Liver (tissue), 9 donors: ENCODE results near the gene EXO1. TPM values are rescaled to one million over a fixed set of nuclear protein-coding genes. Genes with fewer than 3 reads are reported as not detected.
"Not testable (repeated sequence)": the region's sequence is repeated elsewhere in the genome, so short reads cannot be mapped to it uniquely, and the experiment has no call there.

ENCODE experiments used
- DNase-seq: peaks from one replicate; pipeline ENCODE4 v3.0.0-alpha.2; 2017; ENCODE audit warnings: low spot score
- H3K27ac ChIP-seq, 2 donors: one replicate each; pipeline ENCODE4 v1.7.0; 2013; ENCODE audit warnings: inconsistent platforms in 2 of 2, low read length in 2 of 2, control low read depth in 1 of 2, low read depth in 1 of 2, mild to moderate bottlenecking in 1 of 2
- H3K27me3 ChIP-seq, 4 donors: one replicate each; pipeline versions ENCODE4 v1.6.1 to v1.7.0; 2013; ENCODE audit warnings: low read length in 3 of 4, inconsistent platforms in 1 of 4, mild to moderate bottlenecking in 1 of 4, moderate library complexity in 1 of 4; ENCODE audit not compliant: control insufficient read depth in 4 of 4, insufficient read depth in 4 of 4
- H3K36me3 ChIP-seq, 4 donors: one replicate each; pipeline versions ENCODE4 v1.6.1 to v1.7.0; 2013; ENCODE audit warnings: low read length in 3 of 4, mild to moderate bottlenecking in 3 of 4, low read depth in 1 of 4, moderate library complexity in 1 of 4; ENCODE audit not compliant: control insufficient read depth in 4 of 4, insufficient read depth in 3 of 4
- H3K4me1 ChIP-seq, 4 donors: one replicate each; pipeline versions ENCODE4 v1.6.1 to v1.7.0; 2013; ENCODE audit warnings: low read length in 3 of 4, mild to moderate bottlenecking in 3 of 4, moderate library complexity in 1 of 4; ENCODE audit not compliant: control insufficient read depth in 4 of 4, insufficient read depth in 4 of 4
- H3K4me3 ChIP-seq, 3 donors: one replicate each; pipeline versions ENCODE4 v1.6.1 to v1.7.0; 2013; ENCODE audit warnings: low read length in 3 of 3, control low read depth in 1 of 3, low read depth in 1 of 3, mild to moderate bottlenecking in 1 of 3
- H3K9ac ChIP-seq, 2 donors: one replicate each; pipeline ENCODE4 v1.7.0; 2013; ENCODE audit warnings: low read length in 2 of 2, mild to moderate bottlenecking in 2 of 2, moderate library complexity in 2 of 2, control low read depth in 1 of 2, low read depth in 1 of 2
- H3K9me3 ChIP-seq, 4 donors: one replicate each; pipeline versions ENCODE4 v1.6.1 to v1.7.0; 2013; ENCODE audit warnings: low read length in 3 of 4; ENCODE audit not compliant: control insufficient read depth in 4 of 4
- ATF3 ChIP-seq: IDR thresholded peaks from 2 replicates; pipeline ENCODE4 v1.6.1; 2016; ENCODE audit warnings: antibody characterized with exemption
- CTCF ChIP-seq: fragments of 150-350 bp; IDR thresholded peaks from 2 replicates; pipeline ENCODE4 v1.5.1; 2017; ENCODE audit warnings: improper control_type of control experiment, low read depth, low read length; ENCODE audit not compliant: missing input control
- EGR1 ChIP-seq, 2 donors: IDR thresholded peaks; 2 replicates each; pipeline ENCODE4 v1.6.1; 2016 to 2018; ENCODE audit warnings: antibody characterized with exemption in 2 of 2, low read depth in 2 of 2
- FOXA1 ChIP-seq: IDR thresholded peaks from 2 replicates; pipeline ENCODE4 v1.6.1; 2016; ENCODE audit warnings: antibody characterized with exemption
- FOXA2 ChIP-seq: IDR thresholded peaks from 2 replicates; pipeline ENCODE4 v1.6.1; 2016; ENCODE audit warnings: antibody characterized with exemption
- GABPA ChIP-seq, 2 donors: IDR thresholded peaks in 1 of 2; conservative IDR thresholded peaks in 1 of 2; 2 replicates each; pipeline ENCODE4 v1.6.1; 2016; ENCODE audit warnings: antibody characterized with exemption in 2 of 2, mild to moderate bottlenecking in 1 of 2, moderate library complexity in 1 of 2
- HNF4A ChIP-seq, 2 donors: conservative IDR thresholded peaks; 2 replicates each; pipeline ENCODE4 v1.6.1; 2016; ENCODE audit warnings: antibody characterized with exemption in 2 of 2, mild to moderate bottlenecking in 2 of 2
- HNF4G ChIP-seq: IDR thresholded peaks from 2 replicates; pipeline ENCODE4 v1.6.1; 2016; ENCODE audit warnings: antibody characterized with exemption
- JUND ChIP-seq, 2 donors: IDR thresholded peaks; 2 replicates each; pipeline ENCODE4 v1.6.1; 2016; ENCODE audit warnings: antibody characterized with exemption in 2 of 2
- MAX ChIP-seq: IDR thresholded peaks from 2 replicates; pipeline ENCODE4 v1.6.1; 2016; ENCODE audit warnings: antibody characterized with exemption
- NR2F2 ChIP-seq: IDR thresholded peaks from 2 replicates; pipeline ENCODE4 v1.6.1; 2016; ENCODE audit warnings: antibody characterized with exemption
- RAD21 ChIP-seq, 2 donors: IDR thresholded peaks; 2 replicates each; pipeline ENCODE4 v1.6.1; 2016; ENCODE audit warnings: antibody characterized with exemption in 2 of 2, mild to moderate bottlenecking in 2 of 2
- RXRA ChIP-seq, 2 donors: IDR thresholded peaks; 2 replicates each; pipeline ENCODE4 v1.6.1; 2017 to 2018; ENCODE audit warnings: antibody characterized with exemption in 2 of 2, mild to moderate bottlenecking in 1 of 2
- SP1 ChIP-seq: IDR thresholded peaks from 2 replicates; pipeline ENCODE4 v1.6.1; 2018; ENCODE audit warnings: antibody characterized with exemption, mild to moderate bottlenecking
- TAF1 ChIP-seq: conservative IDR thresholded peaks from 2 replicates; pipeline ENCODE4 v1.6.1; 2016; ENCODE audit warnings: antibody characterized with exemption, mild to moderate bottlenecking
- YY1 ChIP-seq: IDR thresholded peaks from 2 replicates; pipeline ENCODE4 v1.6.1; 2016; ENCODE audit warnings: antibody characterized with exemption, mild to moderate bottlenecking
- ZBTB33 ChIP-seq: IDR thresholded peaks from 2 replicates; pipeline ENCODE4 v1.6.1; 2016; ENCODE audit warnings: antibody characterized with exemption
- WGBS: extraction: QIAGEN DNeasy Blood & Tissue Kit; methylation state at CpG from one replicate; pipeline ENCODE4 v1.1.7; 2013; 5-methylcytosine and 5-hydroxymethylcytosine counted together
- polyA plus RNA-seq, 2 donors: library from polyadenylated mRNA; stranded (reverse) in 1 of 2; unstranded in 1 of 2; fragments of 200-250 nt in 1 of 2; fragments of >200 nt in 1 of 2; fragmentation: Nextera tagmentation in 1 of 2; extraction: Ambion mirVana in 1 of 2; gene quantifications; one replicate each; pipeline versions ENCODE4 v1.2.1 to v1.2.3, GENCODE V29; 2013 to 2015
- total RNA-seq, 2 donors: library from RNA; depleted of rRNA; stranded (reverse); fragments of >200 nt; gene quantifications; one replicate each; pipeline ENCODE4 v1.2.3, GENCODE V29; 2014
- donor health status: healthy.
- donor health status: healthy.
- donor health status: healthy.
- donor health status: healthy.
- donor health status: healthy.

The EXO1 gene
- total and polyA plus RNA-seq, 4 donors = 0.25 to 16.2 (median 0.48) TPM

GRCh38 chr1:241802863-241803262 is 45.1 kb upstream of the EXO1 start:
- no peak for TF ChIP-seq HNF4A (conservative IDR thresholded peaks at IDR 0.05)
- TF ChIP-seq FOXA2 = no peak
- TF ChIP-seq ZBTB33 = no peak
- no peak for TF ChIP-seq EGR1 (IDR thresholded peaks at IDR 0.05; ENCODE audit: low read depth in 2 of 2)
- TF ChIP-seq SP1 = no peak
- no peak for TF ChIP-seq ATF3
- no peak for TF ChIP-seq GABPA (IDR thresholded peaks at IDR 0.05 in 1 of 2, conservative IDR thresholded peaks at IDR 0.05 in 1 of 2)
- TF ChIP-seq TAF1 = no peak
- no peak for TF ChIP-seq YY1
- no peak for TF ChIP-seq RXRA (IDR thresholded peaks at IDR 0.05)
- H3K27ac ChIP-seq = no peak overlapping the region
- H3K36me3 ChIP-seq = no peaks in the 10 kb centered on the region
- no peak overlapping the region for H3K9ac ChIP-seq
- no peaks in the 10 kb centered on the region for H3K9me3 ChIP-seq
- 86% methylated on average over 3 of the region's 3 CpGs for WGBS
- no peaks in the 10 kb centered on the region for H3K27me3 ChIP-seq
- no peak for DNase-seq
- H3K4me3 ChIP-seq = no peak overlapping the region
- no peaks in the 10 kb centered on the region for H3K4me1 ChIP-seq

GRCh38 chr1:241804706-241805105 is 43.3 kb upstream of the EXO1 start:
- not testable (repeated sequence) for H3K27me3 ChIP-seq, H3K27ac ChIP-seq, H3K4me3 ChIP-seq, H3K9me3 ChIP-seq, H3K9ac ChIP-seq, H3K36me3 ChIP-seq, H3K4me1 ChIP-seq, DNase-seq
- 85% methylated on average over 4 of the region's 4 CpGs for WGBS

- Histone ChIP-seq H3K9me3 (no peaks in the 10 kb centered on the region), H3K9ac (no peak overlapping the region), H3K27me3 (no peaks in the 10 kb centered on the region), H3K27ac (no peak overlapping the region), H3K36me3 (no peaks in the 10 kb centered on the region), H3K4me3 (no peak overlapping the region), H3K4me1 (no peaks in the 10 kb centered on the region)
- TF ChIP-seq ATF3 = no peak
- TF ChIP-seq CTCF = no peak
- no peak for TF ChIP-seq EGR1 (IDR thresholded peaks at IDR 0.05; ENCODE audit: low read depth in 2 of 2)
- no peak for TF ChIP-seq GABPA (IDR thresholded peaks at IDR 0.05 in 1 of 2, conservative IDR thresholded peaks at IDR 0.05 in 1 of 2)
- no peak for TF ChIP-seq HNF4G
- TF ChIP-seq JUND (IDR thresholded peaks at IDR 0.05) = no peak
- TF ChIP-seq TAF1 = no peak
- TF ChIP-seq FOXA1 = no peak
- no peak for TF ChIP-seq ZBTB33
- no peak for TF ChIP-seq YY1
- TF ChIP-seq RAD21 (IDR thresholded peaks at IDR 0.05) = no peak
- TF ChIP-seq HNF4A (conservative IDR thresholded peaks at IDR 0.05) = no peak
- TF ChIP-seq NR2F2 = no peak
- TF ChIP-seq FOXA2 = no peak
- no peak for TF ChIP-seq RXRA (IDR thresholded peaks at IDR 0.05)
- no peak for TF ChIP-seq MAX
- DNase-seq = no peak
- 67% methylated on average over 2 of the region's 2 CpGs for WGBS
Measured at GRCh38 chr1:241808265-241808664, 39.7 kb upstream of the EXO1 start.
